Esophagus squamous epithelium (tissue), 5 donors: Measurements from ENCODE around the gene WNK1. TPM values are rescaled to one million over a fixed set of nuclear protein-coding genes. Genes with fewer than 3 reads are reported as not detected.
"Not testable (repeated sequence)": the region's sequence is repeated elsewhere in the genome, so short reads cannot be mapped to it uniquely, and the experiment has no call there.

Source experiments
- DNase-seq: peaks from one replicate; lab custom pipeline; 2025; lab: John Stamatoyannopoulos, UW
- H3K27ac ChIP-seq, 4 donors: fragments of 200-600 bp; sonication (generic); one replicate each; pipeline ENCODE4 v1.5.1; 2016 to 2019; ENCODE audit warnings: mild to moderate bottlenecking in 1 of 4
- H3K27me3 ChIP-seq, 4 donors: fragments of 200-600 bp; sonication (generic); 1 replicate in 3 of 4; 2 replicates in 1 of 4; pipeline versions ENCODE4 v1.5.1 to v1.6.0; 2017 to 2021; ENCODE audit warnings: antibody characterized with exemption in 1 of 4
- H3K36me3 ChIP-seq, 3 donors: fragments of 200-600 bp; sonication (generic); one replicate each; pipeline ENCODE4 v1.5.1; 2016 to 2019
- H3K4me1 ChIP-seq, 3 donors: fragments of 200-600 bp; sonication (generic); one replicate each; pipeline ENCODE4 v1.5.1; 2017 to 2019
- H3K4me3 ChIP-seq, 4 donors: fragments of 200-600 bp; sonication (generic); 1 replicate in 3 of 4; 2 replicates in 1 of 4; pipeline ENCODE4 v1.5.1; 2016 to 2019; ENCODE audit warnings: mild to moderate bottlenecking in 2 of 4, moderate library complexity in 1 of 4
- H3K9me3 ChIP-seq, 3 donors: fragments of 200-600 bp; sonication (generic); one replicate each; pipeline ENCODE4 v1.5.1; 2016 to 2019
- POLR2A ChIP-seq, 4 donors: fragments of 450-650 bp; IDR thresholded peaks; one replicate each; pipeline ENCODE4 v1.6.1; 2017; ENCODE audit warnings: antibody characterized with exemption in 4 of 4, mild to moderate bottlenecking in 4 of 4, moderate library complexity in 3 of 4
- WGBS, 2 donors: methylation state at CpG; one replicate each; pipeline ENCODE4 v1.1.5; 2018; 5-methylcytosine and 5-hydroxymethylcytosine counted together
- intact Hi-C: fragments of 100-400 bp; cut with DNase I; formaldehyde crosslinking; loops from one replicate; pipeline ENCODE4 v1.15.0; 2022
- total RNA-seq, 4 donors: library from RNA; depleted of rRNA; stranded (reverse); fragments of >200 nt; gene quantifications; one replicate each; pipeline ENCODE4 v1.1.0, GENCODE V29; 2016
- TF ChIP-seq, protein P1 (sequence below), 6 experiments: fragments of 450-650 bp in 4 of 6; fragments of 200-600 bp in 2 of 6; sonication (generic) in 2 of 6; IDR thresholded peaks; one replicate each; pipeline ENCODE4 v1.5.1; 2016 to 2019; ENCODE audit warnings: antibody characterized with exemption in 6 of 6, mild to moderate bottlenecking in 4 of 6, moderate library complexity in 4 of 6
- donor health status: DM: yes; HTN: yes; CAD: no.

WNK1 gene
- total RNA-seq: 100 to 1,000 TPM; 120 to 269 (median 204) TPM

DNA sequence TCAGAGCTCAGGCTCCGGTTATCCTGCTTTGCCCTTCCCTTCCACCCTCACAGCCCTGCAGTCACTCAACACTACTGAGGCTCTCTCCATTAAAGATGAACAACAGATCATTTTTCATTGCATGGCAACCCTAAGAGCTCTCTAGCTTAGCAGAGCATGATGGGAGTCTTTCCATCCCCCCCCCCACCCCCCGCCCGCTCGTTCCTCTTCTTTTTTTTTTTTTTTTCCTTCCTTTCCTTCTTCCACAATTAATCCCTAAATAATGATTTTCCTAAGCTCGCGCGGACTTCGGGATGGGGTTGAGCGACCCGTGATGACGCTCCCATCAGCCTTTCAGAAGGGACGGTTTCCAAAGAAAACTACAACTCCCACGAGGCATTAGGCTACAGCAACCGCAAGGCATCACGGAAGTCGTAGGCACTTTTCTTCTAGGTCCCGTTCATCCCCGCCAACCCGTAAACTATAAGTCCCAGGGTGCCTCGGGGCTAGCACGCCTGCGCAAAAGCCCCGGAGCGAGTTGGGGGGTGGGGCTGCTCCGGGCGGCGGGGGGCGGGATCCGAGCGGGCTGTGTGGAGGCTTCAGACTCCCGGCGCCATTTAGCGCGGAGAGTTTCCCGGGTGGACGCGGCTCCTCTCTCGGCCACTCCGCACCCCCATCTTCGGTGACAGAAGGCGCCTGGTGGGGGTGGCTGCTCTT lies at the start of gene WNK1:
Gene WNK1 (plus strand): TSS at position 581 of the 696 bp plus-strand sequence. CDS start 987 bp downstream, outside the sequence.
- Histone ChIP-seq H3K27me3 (no peaks in the 10 kb centered on the region), H3K27ac (peak within 1 kb of the TSS; percentile 99 to 100 (median 100)), H3K4me3 (peak within 1 kb of the TSS; percentile 75 to 92 (median 82)), H3K4me1 (peaks cover 6 to 46% (median 10%) of the 10 kb centered on the region in 3 donors), H3K36me3 (no peaks in the 10 kb centered on the region), H3K9me3 (no peaks in the 10 kb centered on the region)
- WGBS, 2 donors: 0 to 1% methylated on average over 8 to 29 of the region's 41 CpGs
- TF ChIP-seq POLR2A (IDR thresholded peaks at IDR 0.05): peak in 2 of 4 donors; percentile 76 to 91
- TF ChIP-seq, protein P1, sequence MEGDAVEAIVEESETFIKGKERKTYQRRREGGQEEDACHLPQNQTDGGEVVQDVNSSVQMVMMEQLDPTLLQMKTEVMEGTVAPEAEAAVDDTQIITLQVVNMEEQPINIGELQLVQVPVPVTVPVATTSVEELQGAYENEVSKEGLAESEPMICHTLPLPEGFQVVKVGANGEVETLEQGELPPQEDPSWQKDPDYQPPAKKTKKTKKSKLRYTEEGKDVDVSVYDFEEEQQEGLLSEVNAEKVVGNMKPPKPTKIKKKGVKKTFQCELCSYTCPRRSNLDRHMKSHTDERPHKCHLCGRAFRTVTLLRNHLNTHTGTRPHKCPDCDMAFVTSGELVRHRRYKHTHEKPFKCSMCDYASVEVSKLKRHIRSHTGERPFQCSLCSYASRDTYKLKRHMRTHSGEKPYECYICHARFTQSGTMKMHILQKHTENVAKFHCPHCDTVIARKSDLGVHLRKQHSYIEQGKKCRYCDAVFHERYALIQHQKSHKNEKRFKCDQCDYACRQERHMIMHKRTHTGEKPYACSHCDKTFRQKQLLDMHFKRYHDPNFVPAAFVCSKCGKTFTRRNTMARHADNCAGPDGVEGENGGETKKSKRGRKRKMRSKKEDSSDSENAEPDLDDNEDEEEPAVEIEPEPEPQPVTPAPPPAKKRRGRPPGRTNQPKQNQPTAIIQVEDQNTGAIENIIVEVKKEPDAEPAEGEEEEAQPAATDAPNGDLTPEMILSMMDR (IDR thresholded peaks at IDR 0.05): no peak
- peak; percentile 93 for DNase-seq
- intact Hi-C loops: loop anchor here (5.0 to 10.0 kb wide), 3 partner anchors 63 to 180 kb away; no protein-coding TSS in a partner anchor

DNA sequence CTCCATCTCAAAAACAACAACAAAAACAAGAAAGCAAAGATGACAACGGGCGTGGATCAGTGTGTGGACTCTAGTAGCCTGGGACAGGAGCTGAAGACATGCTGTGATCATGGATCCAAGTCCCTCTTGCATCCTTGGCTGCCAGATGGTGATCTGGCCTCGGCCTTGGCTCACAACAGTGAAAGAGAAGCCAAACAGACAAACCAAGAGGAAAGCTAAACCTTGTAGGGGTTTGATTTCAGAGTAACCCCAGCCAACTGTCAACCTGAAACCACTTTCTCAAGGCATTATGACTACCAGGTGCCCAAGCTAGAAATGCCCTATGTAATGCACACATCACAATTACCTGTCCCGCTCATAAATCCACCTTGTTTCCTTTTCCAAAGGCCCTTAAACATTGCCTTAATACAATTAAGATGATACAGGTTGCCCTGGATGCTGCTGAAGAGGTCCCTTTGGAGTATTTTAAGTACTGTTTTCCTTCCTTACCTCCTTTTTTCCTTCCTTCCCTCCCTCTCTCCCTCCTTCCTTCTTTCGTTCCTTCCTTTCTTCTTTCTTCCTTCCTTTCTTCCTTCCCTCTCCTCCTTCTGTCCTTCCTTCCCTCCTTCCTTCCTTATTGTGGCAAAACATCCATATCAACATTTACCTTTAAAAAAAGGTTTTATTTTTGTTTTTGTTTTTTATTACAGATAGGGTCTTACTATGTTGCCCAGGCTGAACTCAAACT lies 47.7 kb upstream of the WNK1 start:
- H3K27ac ChIP-seq: no peak overlapping the region
- no peaks in the 10 kb centered on the region for H3K36me3 ChIP-seq
- H3K9me3 ChIP-seq: no peaks in the 10 kb centered on the region
- TF ChIP-seq, protein P1 (IDR thresholded peaks at IDR 0.05): no peak
- TF ChIP-seq POLR2A (IDR thresholded peaks at IDR 0.05): no peak
- WGBS, 2 donors: 89 to 91% methylated on average over 5 of the region's 5 CpGs
- H3K4me1 ChIP-seq: no peaks in the 10 kb centered on the region
- no peak for DNase-seq
- H3K27me3 ChIP-seq: no peaks in the 10 kb centered on the region
- H3K4me3 ChIP-seq: no peak overlapping the region
- intact Hi-C loops: no loop called here

DNA sequence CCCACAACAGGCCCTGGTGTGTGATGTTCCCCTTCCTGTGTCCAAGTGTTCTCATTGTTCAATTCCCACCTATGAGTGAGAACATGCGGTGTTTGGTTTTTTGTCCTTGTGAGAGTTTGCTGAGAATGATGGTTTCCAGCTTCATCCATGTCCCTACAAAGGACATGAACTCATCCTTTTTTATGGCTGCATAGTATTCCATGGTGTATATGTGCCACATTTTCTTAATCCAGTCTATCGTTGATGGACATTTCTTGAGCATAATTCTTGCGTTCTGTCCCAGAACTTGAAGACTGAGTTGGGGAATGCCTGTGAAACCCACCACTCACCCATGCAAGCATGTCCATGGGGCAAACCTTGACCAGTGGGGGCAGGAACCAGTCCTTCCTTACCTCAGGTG lies 44.3 kb upstream of the WNK1 start:
- H3K9me3 ChIP-seq, H3K27me3 ChIP-seq, H3K4me3 ChIP-seq, H3K36me3 ChIP-seq, H3K27ac ChIP-seq, intact Hi-C loops, DNase-seq: not testable (repeated sequence)
- peaks cover 0 to 16% (median 0%) of the 10 kb centered on the region in 3 donors for H3K4me1 ChIP-seq
- 50 to 100% methylated on average over 2 to 3 of the region's 3 CpGs for WGBS, 2 donors

DNA sequence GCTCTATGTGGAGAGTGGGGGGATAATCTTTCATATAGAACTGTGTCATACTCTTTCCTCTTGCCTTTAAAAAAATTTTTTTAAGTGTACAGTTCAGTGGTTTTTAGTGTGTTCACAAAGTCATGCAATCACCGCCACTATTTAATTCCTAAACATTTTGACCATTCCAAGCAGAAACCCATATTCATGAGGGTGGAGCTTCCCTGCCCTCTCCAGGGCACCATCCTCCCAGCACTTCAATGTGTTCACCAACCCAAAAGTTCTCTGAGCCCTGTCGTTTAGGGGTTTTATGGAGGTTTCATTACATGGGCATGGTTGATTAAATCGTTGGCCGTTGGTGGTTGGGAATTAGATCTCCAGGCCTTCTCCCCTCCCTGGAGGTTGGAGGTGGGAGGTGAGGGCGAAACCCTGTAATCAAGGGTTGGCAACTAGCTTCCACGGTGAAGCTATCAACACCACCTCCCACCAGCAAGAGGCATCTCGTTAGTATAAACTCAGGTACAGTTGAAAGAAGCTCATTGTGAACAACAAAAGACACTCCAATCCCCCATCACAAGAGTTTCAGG lies 42.8 kb upstream of the WNK1 start:
- peaks cover 0 to 19% (median 0%) of the 10 kb centered on the region in 3 donors for H3K4me1 ChIP-seq
- no peak for TF ChIP-seq POLR2A (IDR thresholded peaks at IDR 0.05)
- TF ChIP-seq, protein P1 (IDR thresholded peaks at IDR 0.05): no peak
- no peaks in the 10 kb centered on the region for H3K9me3 ChIP-seq
- whole genome bisulfite sequencing, 2 donors: 90 to 96% methylated on average over 4 to 6 of the region's 7 CpGs
- no peak for DNase-seq
- no peak overlapping the region for H3K27ac ChIP-seq
- no peak overlapping the region for H3K4me3 ChIP-seq
- no peaks in the 10 kb centered on the region for H3K27me3 ChIP-seq
- intact Hi-C loops: no loop called here
- H3K36me3 ChIP-seq: no peaks in the 10 kb centered on the region

DNA sequence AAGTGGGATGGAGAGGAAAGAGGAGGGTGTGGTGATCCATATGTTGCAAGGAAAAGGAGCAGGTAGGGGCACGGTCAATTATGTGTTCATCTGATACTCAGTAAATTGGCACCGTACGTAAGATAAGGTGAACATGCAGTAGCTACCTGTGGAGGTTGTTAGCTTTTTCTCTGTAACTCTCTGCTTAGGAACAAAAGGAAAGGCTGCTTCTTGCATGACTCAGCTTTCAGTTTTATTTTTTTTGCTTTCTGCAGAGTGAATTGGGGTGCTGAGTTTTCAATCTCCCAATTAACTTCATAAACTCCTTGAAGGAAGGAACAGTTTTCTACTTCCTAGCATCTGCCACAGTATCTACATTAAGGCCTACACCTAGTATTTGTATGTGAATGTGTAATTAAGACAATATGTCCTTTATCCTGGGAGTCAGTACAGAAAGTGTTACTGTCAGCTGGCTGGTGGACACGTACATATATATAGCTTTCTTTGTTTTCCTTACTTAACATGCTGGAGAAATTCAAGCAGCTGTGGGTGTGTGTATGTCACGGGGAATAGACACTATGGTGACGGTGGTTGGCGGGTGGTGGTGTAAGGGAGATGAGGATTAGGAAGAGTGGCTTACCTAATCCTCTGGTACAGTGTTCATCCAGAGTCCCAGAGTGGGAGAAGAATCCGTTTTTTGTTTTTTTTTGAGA lies 40.1 kb upstream of the WNK1 start:
- no peaks in the 10 kb centered on the region for H3K9me3 ChIP-seq
- H3K36me3 ChIP-seq: no peaks in the 10 kb centered on the region
- H3K4me3 ChIP-seq: no peak overlapping the region
- H3K27ac ChIP-seq: peak overlapping the region in 3 of 4 donors; percentile 39 to 58 (median 57)
- intact Hi-C loops: no loop called here
- no peak for DNase-seq
- no peaks in the 10 kb centered on the region for H3K27me3 ChIP-seq
- TF ChIP-seq POLR2A (IDR thresholded peaks at IDR 0.05): no peak
- TF ChIP-seq, protein P1 (IDR thresholded peaks at IDR 0.05): no peak
- 27 to 52% methylated on average over 8 of the region's 8 CpGs for WGBS, 2 donors
- peaks cover 0 to 19% (median 0%) of the 10 kb centered on the region in 3 donors for H3K4me1 ChIP-seq
